KMS-11 (cell line): ENCODE results near the gene EVC2.

Experiments
- H2AFZ ChIP-seq: fragments of 200-600 bp; sonication (generic); 2 replicates; pipeline ENCODE4 v1.6.1; 2016; ENCODE audit warnings: antibody characterized with exemption, mixed run types, low read depth
- H3K27ac ChIP-seq: fragments of 200-600 bp; sonication (generic); 2 replicates; pipeline ENCODE4 v1.6.1; 2016; ENCODE audit warnings: mild to moderate bottlenecking, mixed run types
- H3K27me3 ChIP-seq: fragments of 200-600 bp; sonication (generic); 2 replicates; pipeline ENCODE4 v1.6.1; 2017; ENCODE audit warnings: mild to moderate bottlenecking, low read depth, mixed run types, moderate library complexity; ENCODE audit not compliant: insufficient read depth
- H3K36me3 ChIP-seq: fragments of 200-600 bp; sonication (generic); 2 replicates; pipeline ENCODE4 v1.6.1; 2017; ENCODE audit warnings: mild to moderate bottlenecking, mixed run types; ENCODE audit not compliant: insufficient read depth
- H3K4me1 ChIP-seq: fragments of 200-600 bp; sonication (generic); 2 replicates; pipeline ENCODE4 v1.6.1; 2016; ENCODE audit warnings: mild to moderate bottlenecking, low read depth, mixed run types; ENCODE audit not compliant: poor library complexity, severe bottlenecking
- H3K4me2 ChIP-seq: fragments of 200-600 bp; sonication (generic); 2 replicates; pipeline ENCODE4 v1.7.0; 2016; ENCODE audit warnings: mild to moderate bottlenecking, mixed run types
- H3K4me3 ChIP-seq: fragments of 200-600 bp; sonication (generic); IDR thresholded peaks from 2 replicates; pipeline ENCODE4 v1.6.1; 2017; ENCODE audit warnings: low read depth, low read length, mixed read lengths; ENCODE audit not compliant: insufficient read depth
- H3K79me2 ChIP-seq: fragments of 200-600 bp; sonication (generic); 2 replicates; pipeline ENCODE4 v1.6.1; 2016; ENCODE audit warnings: low read depth, mixed run types; ENCODE audit not compliant: insufficient read depth
- H3K9ac ChIP-seq: fragments of 200-600 bp; sonication (generic); 2 replicates; pipeline ENCODE4 v1.6.1; 2016; ENCODE audit warnings: mild to moderate bottlenecking, mixed run types
- H4K20me1 ChIP-seq: fragments of 200-600 bp; sonication (generic); 2 replicates; pipeline ENCODE4 v1.6.1; 2016; ENCODE audit warnings: mild to moderate bottlenecking, mixed run types; ENCODE audit not compliant: insufficient read depth
- CTCF ChIP-seq: fragments of 200-600 bp; sonication (generic); conservative IDR thresholded peaks from 2 replicates; pipeline ENCODE4 v1.6.1; 2017; ENCODE audit warnings: low read depth, mild to moderate bottlenecking, antibody characterized with exemption, low read length, moderate library complexity, mixed read lengths

Gene EVC2

GRCh38 chr4:5664778-5665177 is 43.6 kb downstream of the EVC2 start:
- H3K27me3 ChIP-seq: no peaks in the 10 kb centered on the region
- H3K9ac ChIP-seq: no peak overlapping the region
- no peak overlapping the region for H3K27ac ChIP-seq
- no peak for TF ChIP-seq CTCF
- H3K4me1 ChIP-seq: no peaks in the 10 kb centered on the region
- H3K36me3 ChIP-seq: no peaks in the 10 kb centered on the region
- H4K20me1 ChIP-seq: no peaks in the 10 kb centered on the region
- no peak overlapping the region for H2AFZ ChIP-seq
- no peaks in the 10 kb centered on the region for H3K79me2 ChIP-seq
- H3K4me3 ChIP-seq: no peak overlapping the region
- no peak overlapping the region for H3K4me2 ChIP-seq

- H3K9ac ChIP-seq: no peak overlapping the region
- H3K4me2 ChIP-seq: no peak overlapping the region
- no peak for TF ChIP-seq CTCF
- H3K36me3 ChIP-seq: no peaks in the 10 kb centered on the region
- H4K20me1 ChIP-seq: no peaks in the 10 kb centered on the region
- H3K27me3 ChIP-seq: no peaks in the 10 kb centered on the region
- H3K4me3 ChIP-seq: no peak overlapping the region
- no peaks in the 10 kb centered on the region for H3K79me2 ChIP-seq
- no peak overlapping the region for H2AFZ ChIP-seq
- no peaks in the 10 kb centered on the region for H3K4me1 ChIP-seq
- no peak overlapping the region for H3K27ac ChIP-seq
These were observed 45.8 kb downstream of the EVC2 start for GRCh38 chr4:5662555-5662954.

GRCh38 chr4:5661237-5661636 is 47.1 kb downstream of the EVC2 start:
- Histone ChIP-seq H2AFZ (no peak overlapping the region), H4K20me1 (no peaks in the 10 kb centered on the region), H3K4me2 (no peak overlapping the region), H3K79me2 (no peaks in the 10 kb centered on the region), H3K36me3 (no peaks in the 10 kb centered on the region), H3K4me3 (no peak overlapping the region), H3K4me1 (no peaks in the 10 kb centered on the region), H3K27me3 (no peaks in the 10 kb centered on the region), H3K27ac (no peak overlapping the region), H3K9ac (no peak overlapping the region)
- no peak for TF ChIP-seq CTCF

- no peaks in the 10 kb centered on the region for H3K4me1 ChIP-seq
- no peaks in the 10 kb centered on the region for H4K20me1 ChIP-seq
- H3K27ac ChIP-seq: no peak overlapping the region
- no peaks in the 10 kb centered on the region for H3K36me3 ChIP-seq
- no peak overlapping the region for H3K4me3 ChIP-seq
- H2AFZ ChIP-seq: no peak overlapping the region
- H3K9ac ChIP-seq: no peak overlapping the region
- H3K79me2 ChIP-seq: no peaks in the 10 kb centered on the region
- no peak for TF ChIP-seq CTCF
- H3K27me3 ChIP-seq: no peaks in the 10 kb centered on the region
- no peak overlapping the region for H3K4me2 ChIP-seq
These were observed 48.2 kb downstream of the EVC2 start for GRCh38 chr4:5660185-5660584.

- Histone ChIP-seq H3K36me3 (no peaks in the 10 kb centered on the region), H3K27ac (no peak overlapping the region), H3K27me3 (no peaks in the 10 kb centered on the region), H3K79me2 (no peaks in the 10 kb centered on the region), H4K20me1 (no peaks in the 10 kb centered on the region), H3K4me2 (no peak overlapping the region), H3K9ac (no peak overlapping the region), H2AFZ (no peak overlapping the region), H3K4me3 (no peak overlapping the region), H3K4me1 (no peaks in the 10 kb centered on the region)
- TF ChIP-seq CTCF: no peak
These were observed 49.4 kb downstream of the EVC2 start for GRCh38 chr4:5658974-5659373.
